GM18519 (cell line): ENCODE results near the gene KDM1A.

Experiments
- ATAC-seq: cut with Tn5 transposase; IDR thresholded peaks from one replicate; pipeline ENCODE4 v1.9.1; 2021; ENCODE audit warnings: mild to moderate bottlenecking, moderate library complexity; ENCODE audit not compliant: unreplicated experiment, low FRiP score

Gene KDM1A

GRCh38 chr1:23126801-23127200 lies 107.5 kb downstream of the KDM1A start:
- ATAC-seq: no peak

- ATAC-seq: no peak
These were observed 110.6 kb downstream of the KDM1A start for GRCh38 chr1:23129846-23130245.

GRCh38 chr1:23132033-23132432 lies 112.8 kb downstream of the KDM1A start:
- no peak for ATAC-seq
